HepG2 (cell line): ENCODE data around the gene HMGN1. TPM values are rescaled to one million over a fixed set of nuclear protein-coding genes. Genes with fewer than 3 reads are reported as not detected.

Source experiments
- CENPX ChIP-seq: sonication (generic); formaldehyde crosslinking; IDR thresholded peaks from 2 replicates; pipeline ENCODE4 v1.9.0; 2021; ENCODE audit warnings: mild to moderate bottlenecking, missing genetic modification reagents, moderate library complexity
- FOXO1 ChIP-seq: sonication (generic); formaldehyde crosslinking; IDR thresholded peaks from 2 replicates; pipeline ENCODE4 v1.4.0; 2020; ENCODE audit warnings: missing genetic modification reagents
- HNRNPK ChIP-seq: fragments of 200-400 bp; formaldehyde crosslinking; IDR thresholded peaks from 2 replicates; pipeline ENCODE4 v1.6.1; 2018; ENCODE audit warnings: low read length, low read depth, moderate library complexity, mild to moderate bottlenecking; ENCODE audit not compliant: poor library complexity, severe bottlenecking
- HNRNPL ChIP-seq: fragments of 200-400 bp; formaldehyde crosslinking; IDR thresholded peaks from 2 replicates; pipeline ENCODE4 v1.6.1; 2017; ENCODE audit warnings: mild to moderate bottlenecking, low read depth, low read length
- ISL2 ChIP-seq: sonication (generic); formaldehyde crosslinking; IDR thresholded peaks from 2 replicates; pipeline ENCODE4 v1.5.0; 2020; ENCODE audit warnings: missing genetic modification reagents
- LBX2 ChIP-seq: sonication (generic); formaldehyde crosslinking; IDR thresholded peaks from 2 replicates; pipeline ENCODE4 v1.5.0; 2020; ENCODE audit warnings: missing genetic modification reagents, mild to moderate bottlenecking, borderline replicate concordance
- NONO ChIP-seq, 2 experiments: fragments of 450-650 bp in 1 of 2; sonication (generic) in 1 of 2; formaldehyde crosslinking in 1 of 2; IDR thresholded peaks in 1 of 2; conservative IDR thresholded peaks in 1 of 2; 2 replicates each; pipeline versions ENCODE4 v1.6.1 to v1.8.0; 2017 to 2022; ENCODE audit warnings: mild to moderate bottlenecking in 1 of 2, missing genetic modification reagents in 1 of 2, moderate library complexity in 1 of 2
- REST ChIP-seq, 2 experiments: IDR thresholded peaks; 2 replicates each; pipeline ENCODE4 v1.6.1; 2011 to 2012; ENCODE audit warnings: low read length in 2 of 2, borderline replicate concordance in 1 of 2, low read depth in 1 of 2, mild to moderate bottlenecking in 1 of 2, moderate library complexity in 1 of 2
- SALL2 ChIP-seq: sonication (generic); formaldehyde crosslinking; IDR thresholded peaks from 2 replicates; pipeline ENCODE4 v1.8.1; 2023; ENCODE audit warnings: mild to moderate bottlenecking, missing genetic modification reagents, inconsistent platforms
- THAP8 ChIP-seq: sonication (generic); formaldehyde crosslinking; IDR thresholded peaks from 2 replicates; pipeline ENCODE4 v1.5.1; 2020; ENCODE audit warnings: missing genetic modification reagents, mild to moderate bottlenecking, borderline replicate concordance
- ZHX2 ChIP-seq, 2 experiments: sonication (generic) in 1 of 2; formaldehyde crosslinking in 1 of 2; IDR thresholded peaks; 2 replicates each; pipeline versions ENCODE4 v1.6.1 to v1.9.0; 2014 to 2022; ENCODE audit warnings: antibody characterized with exemption in 1 of 2, borderline replicate concordance in 1 of 2, inconsistent platforms in 1 of 2, low read depth in 1 of 2, missing genetic modification reagents in 1 of 2
- ZIK1 ChIP-seq: sonication (generic); formaldehyde crosslinking; IDR thresholded peaks from 2 replicates; pipeline ENCODE4 v1.5.0; 2020; ENCODE audit warnings: mild to moderate bottlenecking, low read depth, missing genetic modification reagents, borderline replicate concordance
- ZNF101 ChIP-seq: sonication (generic); formaldehyde crosslinking; IDR thresholded peaks from 2 replicates; pipeline ENCODE4 v1.4.0; 2020; ENCODE audit warnings: mild to moderate bottlenecking, low read depth, missing genetic modification reagents, borderline replicate concordance
- ZNF232 ChIP-seq: sonication (generic); formaldehyde crosslinking; IDR thresholded peaks from 2 replicates; pipeline ENCODE4 v1.4.0; 2020; ENCODE audit warnings: missing genetic modification reagents, borderline replicate concordance
- ZNF30 ChIP-seq: sonication (generic); formaldehyde crosslinking; IDR thresholded peaks from 2 replicates; pipeline ENCODE4 v1.5.0; 2020; ENCODE audit warnings: mild to moderate bottlenecking, missing genetic modification reagents
- ZNF383 ChIP-seq: sonication (generic); formaldehyde crosslinking; IDR thresholded peaks from 2 replicates; pipeline ENCODE4 v1.4.0; 2020; ENCODE audit warnings: missing genetic modification reagents, mild to moderate bottlenecking, borderline replicate concordance
- polyA plus RNA-seq, 8 experiments: library from polyadenylated mRNA; depleted of rRNA in 3 of 8; stranded (reverse) in 7 of 8; unstranded in 1 of 8; fragments of >200 nt; fragmentation: Illumina TruSeq in 4 of 8; extraction: Trizol in 4 of 8; gene quantifications; 2 replicates each; pipeline versions ENCODE4 v1.2.1 to v1.2.3, GENCODE V29; 2011 to 2016; ENCODE audit warnings: low read depth in 4 of 8, missing spikeins in 1 of 8, mixed read lengths in 1 of 8; ENCODE audit not compliant: insufficient read depth in 1 of 8
- total RNA-seq, 5 experiments: library from RNA; depleted of rRNA; stranded (reverse); fragments of >200 nt; fragmentation: Illumina TruSeq; extraction: Trizol; gene quantifications; 2 replicates each; pipeline ENCODE4 v1.2.3, GENCODE V29; 2016; ENCODE audit warnings: low read depth in 1 of 5

HMGN1 gene
- total and polyA plus RNA-seq, 2 of the 13 experiments (the other 11 are each of a cell fraction or from before 2014, with no cell fraction given) = 104 to 286 TPM

- TF ChIP-seq REST (IDR thresholded peaks at IDR 0.05; ENCODE audit: borderline replicate concordance in 1 of 2, low read depth in 1 of 2, low read length in 2 of 2) (no peak), NONO (IDR thresholded peaks at IDR 0.05) (no peak), NONO (CRISPR knock-in tag; conservative IDR thresholded peaks at IDR 0.05) (no peak), ZNF30 (CRISPR knock-in tag) (no peak), ZNF101 (CRISPR knock-in tag) (no peak), SALL2 (CRISPR knock-in tag) (no peak), CENPX (CRISPR knock-in tag) (no peak), HNRNPL (no peak), ZNF232 (no peak), ZHX2 (IDR thresholded peaks at IDR 0.05; ENCODE audit: low read depth) (peak; percentile 60; the same call in 1 of the 2 replicates), ZHX2 (CRISPR knock-in tag; IDR thresholded peaks at IDR 0.05; ENCODE audit: borderline replicate concordance) (no peak), LBX2 (no peak), ISL2 (CRISPR knock-in tag) (no peak), HNRNPK (no peak), THAP8 (CRISPR knock-in tag) (no peak), ZIK1 (CRISPR knock-in tag) (no peak), FOXO1 (CRISPR knock-in tag) (peak; percentile 32; the same call in 1 of the 2 replicates), ZNF383 (CRISPR knock-in tag) (no peak; the same call in 1 of the 2 replicates)
These were observed 31.4 kb upstream of the HMGN1 start (continued) for GRCh38 chr21:39379986-39380891.
